Progenitor cell of endocrine pancreas (in vitro differentiated cells): ENCODE measurements around the gene ELK3. TPM values are rescaled to one million over a fixed set of nuclear protein-coding genes. Genes with fewer than 3 reads are reported as not detected.

Source experiments
- DNase-seq: peaks from one replicate; pipeline ENCODE4 v3.0.0; 2021; ENCODE audit warnings: low spot score; ENCODE audit not compliant: unreplicated experiment
- H3K27ac Mint-ChIP-seq: 2 replicates; pipeline ENCODE4 v1.8.0; 2021; ENCODE audit warnings: mild to moderate bottlenecking, moderate library complexity, mixed read lengths
- H3K27me3 Mint-ChIP-seq: 2 replicates; pipeline ENCODE4 v1.8.0; 2021; ENCODE audit warnings: mixed read lengths
- H3K36me3 Mint-ChIP-seq: 2 replicates; pipeline ENCODE4 v1.8.0; 2022; ENCODE audit warnings: mixed read lengths; ENCODE audit not compliant: insufficient read depth
- H3K4me1 Mint-ChIP-seq: 2 replicates; pipeline ENCODE4 v1.8.0; 2021; ENCODE audit warnings: low read depth, mixed read lengths
- H3K4me3 Mint-ChIP-seq: 2 replicates; pipeline ENCODE4 v1.8.0; 2021; ENCODE audit warnings: low read depth, mild to moderate bottlenecking, moderate library complexity, mixed read lengths
- H3K9me3 Mint-ChIP-seq: 2 replicates; pipeline ENCODE4 v1.8.0; 2021; ENCODE audit warnings: low read depth, mixed read lengths
- CTCF ChIP-seq: fragments of 200-600 bp; sonication (generic); IDR thresholded peaks from one replicate; pipeline ENCODE4 v1.5.0; 2021; ENCODE audit warnings: antibody characterized with exemption, mild to moderate bottlenecking; ENCODE audit not compliant: unreplicated experiment
- total RNA-seq: library from RNA; stranded (reverse); gene quantifications from 2 replicates; pipeline ENCODE4 v1.2.1, GENCODE V29; 2021

The ELK3 gene
- total RNA-seq, 1 donor from 2014 or later = 5.4 TPM

DNA sequence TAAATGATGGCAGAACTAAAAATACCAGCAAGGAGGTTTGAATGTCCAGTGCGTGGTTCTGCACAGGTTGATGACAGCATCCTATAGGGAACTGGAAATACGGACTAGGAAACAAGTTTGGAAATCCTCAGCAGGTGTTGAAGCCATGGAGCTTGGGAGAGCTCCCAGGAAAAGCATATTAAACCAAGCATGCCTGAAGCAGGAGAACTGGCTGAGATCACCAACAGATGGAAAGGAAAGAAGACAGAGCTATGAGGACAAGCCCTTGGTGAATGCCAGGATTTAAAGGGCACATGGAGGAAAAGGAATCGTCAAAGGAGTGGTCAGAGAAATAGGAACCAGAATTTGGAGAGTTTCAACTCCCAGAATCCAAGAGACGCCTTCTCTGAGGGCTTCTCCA lies 21.2 kb upstream of the ELK3 start:
- H3K9me3 Mint-ChIP-seq = peaks cover 4% of the 10 kb centered on the region
- H3K27ac Mint-ChIP-seq = no peak overlapping the region
- H3K4me1 Mint-ChIP-seq = no peaks in the 10 kb centered on the region
- DNase-seq = no peak
- no peak for TF ChIP-seq CTCF
- H3K27me3 Mint-ChIP-seq = peaks cover 11% of the 10 kb centered on the region
- H3K36me3 Mint-ChIP-seq = no peaks in the 10 kb centered on the region
- no peak overlapping the region for H3K4me3 Mint-ChIP-seq

GRCh38 chr12:96176575-96176974 lies 17.6 kb upstream of the ELK3 start:
- no peak overlapping the region for H3K4me3 Mint-ChIP-seq
- H3K27ac Mint-ChIP-seq = no peak overlapping the region
- TF ChIP-seq CTCF = no peak
- no peak for DNase-seq
- no peaks in the 10 kb centered on the region for H3K4me1 Mint-ChIP-seq
- H3K36me3 Mint-ChIP-seq = no peaks in the 10 kb centered on the region
- H3K9me3 Mint-ChIP-seq = peaks cover 4% of the 10 kb centered on the region
- H3K27me3 Mint-ChIP-seq = peaks cover 6% of the 10 kb centered on the region

DNA sequence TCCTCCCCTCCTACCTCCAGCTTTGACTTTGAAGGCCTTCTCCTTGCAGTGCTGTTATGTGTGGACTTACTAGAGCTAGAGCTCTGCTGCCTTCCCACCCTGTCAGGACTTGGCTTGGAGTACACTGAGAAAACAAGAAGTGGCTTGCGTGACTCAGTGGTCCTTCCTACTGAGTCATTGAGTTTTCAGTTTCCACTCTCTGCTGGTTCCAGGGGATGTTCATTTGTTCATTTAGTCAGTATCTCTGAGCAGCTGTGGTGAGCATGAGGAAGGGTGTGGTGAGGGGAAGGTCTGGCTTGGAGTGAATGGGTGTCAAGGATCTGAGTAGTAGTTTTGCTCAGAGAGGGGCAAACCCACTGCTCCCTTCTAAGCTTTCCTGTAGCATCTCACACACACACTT lies 17.2 kb upstream of the ELK3 start:
- Mint-ChIP-seq H3K27me3 (peaks cover 6% of the 10 kb centered on the region), H3K36me3 (no peaks in the 10 kb centered on the region), H3K9me3 (peaks cover 4% of the 10 kb centered on the region), H3K27ac (no peak overlapping the region), H3K4me1 (no peaks in the 10 kb centered on the region), H3K4me3 (no peak overlapping the region)
- no peak for DNase-seq
- no peak for TF ChIP-seq CTCF

DNA sequence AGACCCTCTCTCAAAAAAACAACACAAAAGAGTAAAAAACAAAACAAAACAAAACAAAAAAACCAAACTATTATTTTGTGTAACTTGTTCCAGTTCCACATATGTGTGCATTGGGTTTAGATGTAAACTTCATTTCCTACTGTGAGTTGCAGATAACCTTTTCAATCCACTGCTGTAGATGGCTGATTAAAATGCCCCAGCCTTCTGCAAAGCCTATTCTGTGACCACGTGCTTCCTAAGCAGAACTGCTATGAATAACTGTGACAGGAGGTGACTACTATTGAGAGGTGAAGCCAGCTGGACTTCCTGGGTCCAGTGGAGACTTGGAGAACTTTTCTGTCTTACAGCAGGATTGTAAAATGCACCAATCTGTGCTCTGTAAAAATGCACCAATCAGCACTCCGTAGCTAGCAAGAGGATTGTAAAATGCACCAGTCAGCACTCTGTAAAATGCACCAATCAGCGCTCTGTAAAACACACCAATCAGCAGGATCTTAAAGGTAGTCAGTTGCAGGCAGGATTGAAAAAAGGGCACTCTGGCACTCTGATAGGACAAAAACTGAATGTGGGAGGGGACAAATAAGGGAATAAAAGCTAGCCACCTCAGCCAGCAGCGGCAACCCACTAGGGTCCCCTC lies 10.3 kb upstream of the ELK3 start:
- Mint-ChIP-seq H3K27me3 (peaks cover 11% of the 10 kb centered on the region), H3K4me3 (no peak overlapping the region), H3K9me3 (no peaks in the 10 kb centered on the region), H3K27ac (no peak overlapping the region), H3K36me3 (no peaks in the 10 kb centered on the region), H3K4me1 (no peaks in the 10 kb centered on the region)
- DNase-seq = no peak
- no peak for TF ChIP-seq CTCF

- Mint-ChIP-seq H3K36me3 (no peaks in the 10 kb centered on the region), H3K27me3 (peaks cover 14% of the 10 kb centered on the region), H3K4me1 (no peaks in the 10 kb centered on the region), H3K4me3 (no peak overlapping the region), H3K27ac (no peak overlapping the region), H3K9me3 (no peaks in the 10 kb centered on the region)
- no peak for DNase-seq
- TF ChIP-seq CTCF = no peak
Measured at GRCh38 chr12:96185914-96186313, 8.3 kb upstream of the ELK3 start.
